ENCODE results near the gene MYO3B.
"Not testable (repeated sequence)": the region's sequence is repeated elsewhere in the genome, so short reads cannot be mapped to it uniquely, and the experiment has no call there.

MYO3B gene

GRCh38 chr2:170660409-170660808, 482.5 kb downstream of the MYO3B start:
- no peak for DNase-seq (ENCODE audit: low read depth)
- no peak overlapping the region for H3K4me3 ChIP-seq (ENCODE audit: low read depth, low read length)
- TF ChIP-seq CTCF (IDR thresholded peaks at IDR 0.05; ENCODE audit: insufficient read depth, low read depth, low read length, missing control alignments): no peak

DNA sequence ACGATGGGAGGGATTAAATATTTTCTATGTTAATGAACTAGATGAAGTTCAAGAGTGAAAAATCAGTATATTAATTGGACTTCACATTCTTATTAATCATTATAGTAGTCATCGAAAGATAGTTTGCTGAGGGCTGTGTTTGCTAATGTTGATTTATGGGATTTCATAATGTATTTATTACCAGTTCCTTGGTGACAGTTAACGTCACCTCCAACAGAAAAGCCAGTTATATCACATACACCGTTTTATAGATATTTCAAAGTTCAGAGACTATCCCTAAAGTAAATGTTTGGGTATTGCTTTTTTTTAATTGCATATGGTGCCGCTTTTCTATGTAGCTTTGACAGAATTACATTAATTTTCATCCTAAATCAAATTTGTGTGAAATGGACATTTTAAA, 487.8 kb downstream of the MYO3B start:
- no peak overlapping the region for H3K4me3 ChIP-seq (ENCODE audit: low read depth, low read length)
- no peak for DNase-seq (ENCODE audit: low read depth)
- no peak for TF ChIP-seq CTCF (IDR thresholded peaks at IDR 0.05; ENCODE audit: insufficient read depth, low read depth, low read length, missing control alignments)

DNA sequence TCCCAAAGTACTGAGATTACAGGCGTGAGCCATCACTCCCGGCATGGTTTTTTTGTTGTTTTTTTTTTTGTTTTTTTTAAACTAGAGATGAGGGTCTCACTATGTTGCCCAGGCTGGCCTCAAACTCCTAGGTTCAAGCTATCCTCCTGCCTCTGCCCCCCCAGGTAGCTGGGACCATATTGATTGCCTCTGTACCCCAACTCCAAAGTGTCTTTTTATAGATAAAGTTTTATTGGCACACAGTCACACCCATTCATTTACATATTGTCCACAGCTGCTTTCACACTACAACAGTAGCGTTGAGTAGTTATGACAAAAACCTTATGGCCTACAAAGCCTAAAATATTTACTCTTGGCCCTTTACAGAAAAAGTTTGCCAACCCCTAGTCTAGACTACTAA, 492.0 kb downstream of the MYO3B start:
- TF ChIP-seq CTCF (IDR thresholded peaks at IDR 0.05; ENCODE audit: insufficient read depth, low read depth, low read length, missing control alignments): no peak
- DNase-seq (ENCODE audit: low read depth): no peak
- H3K4me3 ChIP-seq (ENCODE audit: low read depth, low read length): no peak overlapping the region

DNA sequence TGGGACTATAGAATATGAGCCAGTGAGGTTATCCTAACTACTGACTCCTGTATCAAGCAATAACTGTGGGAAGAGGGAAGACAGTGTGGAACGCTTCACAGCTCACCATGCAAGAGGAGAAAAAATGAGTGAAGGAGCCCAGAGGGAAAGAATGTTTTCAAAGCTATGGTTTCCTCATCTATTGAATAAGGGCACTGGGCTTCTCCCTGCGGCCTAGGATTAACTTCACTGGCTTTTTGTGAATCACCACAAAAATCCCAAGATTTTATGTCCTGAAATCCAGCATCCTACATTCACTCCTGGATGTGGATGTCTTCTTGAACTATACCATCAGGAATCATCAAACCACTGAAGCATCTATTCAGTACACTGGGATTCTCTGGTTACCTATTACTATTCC, 492.7 kb downstream of the MYO3B start:
- H3K4me3 ChIP-seq (ENCODE audit: low read depth, low read length): no peak overlapping the region
- DNase-seq (ENCODE audit: low read depth): no peak
- no peak for TF ChIP-seq CTCF (IDR thresholded peaks at IDR 0.05; ENCODE audit: insufficient read depth, low read depth, low read length, missing control alignments)

- no peak overlapping the region for H3K4me3 ChIP-seq (ENCODE audit: low read depth, low read length)
Measured at GRCh38 chr2:170671079-170671478, 493.1 kb downstream of the MYO3B start.

DNA sequence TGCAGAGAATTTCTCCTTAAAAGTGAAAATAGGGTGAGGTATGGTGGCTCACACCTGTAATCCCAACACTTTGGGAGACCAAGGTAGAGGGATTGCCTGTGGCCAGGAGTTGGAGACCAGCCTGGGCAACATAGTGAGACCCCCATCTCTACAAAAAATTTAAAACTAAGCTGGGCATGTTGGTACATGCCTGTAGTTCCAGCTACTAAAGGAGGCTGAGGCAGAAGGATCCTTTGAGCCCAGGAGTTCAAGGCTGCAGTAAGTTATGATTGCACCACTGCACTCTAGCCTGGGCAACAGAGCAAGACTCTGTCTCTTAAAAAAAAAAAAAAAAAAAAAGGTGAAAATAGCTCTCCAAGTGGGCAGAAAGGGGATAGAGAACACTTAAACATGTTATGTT, 496.3 kb downstream of the MYO3B start:
- not testable (repeated sequence) for H3K4me3 ChIP-seq (ENCODE audit: low read depth, low read length); DNase-seq (ENCODE audit: low read depth)

More at GRCh38 chr2:170671079-170671478, 493.1 kb downstream of the MYO3B start:
- no peak for TF ChIP-seq CTCF (IDR thresholded peaks at IDR 0.05; ENCODE audit: insufficient read depth, low read depth, low read length, missing control alignments)
- DNase-seq (ENCODE audit: low read depth): no peak

DNA sequence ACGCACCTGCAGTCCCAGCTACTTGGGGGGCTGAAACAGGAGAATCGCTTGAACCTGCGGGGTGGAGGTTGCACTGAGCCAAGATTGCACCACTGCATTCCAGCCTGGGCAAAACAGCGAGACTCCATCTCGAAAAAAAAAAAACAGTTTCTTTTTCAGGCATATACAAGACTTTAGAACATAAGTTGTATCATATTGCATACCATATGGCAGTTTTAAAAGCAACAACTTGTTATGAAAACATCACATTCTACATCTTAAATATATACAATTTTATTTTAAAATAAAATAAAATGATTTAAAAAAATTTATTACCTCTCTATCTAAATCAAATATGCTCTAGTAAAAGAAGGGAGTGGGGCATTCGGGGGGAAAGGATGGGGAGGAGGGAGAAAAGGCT, 497.8 kb downstream of the MYO3B start:
- DNase-seq (ENCODE audit: low read depth): no peak
- H3K4me3 ChIP-seq (ENCODE audit: low read depth, low read length): no peak overlapping the region
- TF ChIP-seq CTCF (IDR thresholded peaks at IDR 0.05; ENCODE audit: insufficient read depth, low read depth, low read length, missing control alignments): no peak

Measured in GM12865 (cell line).